ENCODE results near the gene LBHD2. TPM values are rescaled to one million over a fixed set of nuclear protein-coding genes. Genes with fewer than 3 reads are reported as not detected.

The LBHD2 gene
- total RNA-seq, 1 experiment from 2014 or later, result not detected

DNA sequence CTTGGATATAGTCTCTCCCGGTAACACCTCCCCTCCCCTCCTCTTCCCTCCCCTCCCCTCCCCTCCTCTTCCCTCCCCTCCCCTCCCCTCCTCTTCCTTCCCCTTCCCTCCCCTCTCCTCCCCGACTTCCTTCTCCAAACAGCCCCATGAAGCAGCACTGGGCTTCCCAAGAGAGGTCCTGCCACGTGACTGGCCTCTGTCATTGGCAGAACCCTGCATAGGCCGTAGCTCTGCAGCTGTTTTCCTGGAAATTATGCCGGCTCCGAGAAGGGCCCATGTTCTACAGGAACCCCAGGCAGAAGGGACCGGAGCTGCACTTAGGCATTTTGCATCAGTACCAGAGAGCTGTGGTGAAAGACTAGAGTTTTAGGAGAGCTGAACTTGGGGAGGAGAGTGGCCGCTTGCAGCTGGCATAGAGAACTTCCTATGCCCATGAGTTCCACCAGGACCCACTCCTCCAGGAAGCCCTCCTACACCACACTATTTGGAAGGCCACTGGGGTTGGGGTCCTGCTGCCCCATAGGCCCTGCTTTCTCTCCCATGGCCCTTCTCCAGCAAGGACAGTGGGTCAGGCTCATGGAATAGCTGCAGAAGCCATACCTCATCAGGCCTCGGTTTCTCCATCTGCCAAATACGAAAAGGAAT is 34.1 kb downstream of the LBHD2 start (continued):
- TF ChIP-seq, protein P1, sequence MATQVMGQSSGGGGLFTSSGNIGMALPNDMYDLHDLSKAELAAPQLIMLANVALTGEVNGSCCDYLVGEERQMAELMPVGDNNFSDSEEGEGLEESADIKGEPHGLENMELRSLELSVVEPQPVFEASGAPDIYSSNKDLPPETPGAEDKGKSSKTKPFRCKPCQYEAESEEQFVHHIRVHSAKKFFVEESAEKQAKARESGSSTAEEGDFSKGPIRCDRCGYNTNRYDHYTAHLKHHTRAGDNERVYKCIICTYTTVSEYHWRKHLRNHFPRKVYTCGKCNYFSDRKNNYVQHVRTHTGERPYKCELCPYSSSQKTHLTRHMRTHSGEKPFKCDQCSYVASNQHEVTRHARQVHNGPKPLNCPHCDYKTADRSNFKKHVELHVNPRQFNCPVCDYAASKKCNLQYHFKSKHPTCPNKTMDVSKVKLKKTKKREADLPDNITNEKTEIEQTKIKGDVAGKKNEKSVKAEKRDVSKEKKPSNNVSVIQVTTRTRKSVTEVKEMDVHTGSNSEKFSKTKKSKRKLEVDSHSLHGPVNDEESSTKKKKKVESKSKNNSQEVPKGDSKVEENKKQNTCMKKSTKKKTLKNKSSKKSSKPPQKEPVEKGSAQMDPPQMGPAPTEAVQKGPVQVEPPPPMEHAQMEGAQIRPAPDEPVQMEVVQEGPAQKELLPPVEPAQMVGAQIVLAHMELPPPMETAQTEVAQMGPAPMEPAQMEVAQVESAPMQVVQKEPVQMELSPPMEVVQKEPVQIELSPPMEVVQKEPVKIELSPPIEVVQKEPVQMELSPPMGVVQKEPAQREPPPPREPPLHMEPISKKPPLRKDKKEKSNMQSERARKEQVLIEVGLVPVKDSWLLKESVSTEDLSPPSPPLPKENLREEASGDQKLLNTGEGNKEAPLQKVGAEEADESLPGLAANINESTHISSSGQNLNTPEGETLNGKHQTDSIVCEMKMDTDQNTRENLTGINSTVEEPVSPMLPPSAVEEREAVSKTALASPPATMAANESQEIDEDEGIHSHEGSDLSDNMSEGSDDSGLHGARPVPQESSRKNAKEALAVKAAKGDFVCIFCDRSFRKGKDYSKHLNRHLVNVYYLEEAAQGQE (IDR thresholded peaks at IDR 0.05; ENCODE audit: low read depth), result no peak
- TF ChIP-seq SIN3A (IDR thresholded peaks at IDR 0.05; ENCODE audit: low read depth), result no peak
- TF ChIP-seq EZH2 (IDR thresholded peaks at IDR 0.05), result no peak

- Histone ChIP-seq H3K9ac (ENCODE audit: low read length) (no peak overlapping the region), H2AFZ (ENCODE audit: low read depth, low read length, poor library complexity, severe bottlenecking) (no peak overlapping the region), H3K27me3 (ENCODE audit: insufficient read depth, low read length) (no peaks in the 10 kb centered on the region), H3K9me3 (ENCODE audit: control insufficient read depth in 1 of 2, insufficient read depth in 1 of 2, low read depth in 1 of 2, low read length in 2 of 2) (no peaks in the 10 kb centered on the region), H3K4me1 (ENCODE audit: control insufficient read depth in 1 of 2, insufficient read depth in 2 of 2, low read length in 2 of 2) (peaks cover 20 to 40% of the 10 kb centered on the region in 2 experiments), H4K20me1 (ENCODE audit: insufficient read depth) (no peaks in the 10 kb centered on the region), H3K27ac (ENCODE audit: low read depth, low read length) (no peak overlapping the region), H3K79me2 (ENCODE audit: insufficient read depth, low read length) (no peaks in the 10 kb centered on the region), H3K4me2 (ENCODE audit: low read length) (no peak overlapping the region), H3K9me2 (ENCODE audit: insufficient read depth) (no peaks in the 10 kb centered on the region), H3K36me3 (ENCODE audit: control insufficient read depth in 1 of 2, insufficient read depth in 2 of 2, low read length in 2 of 2) (no peaks in the 10 kb centered on the region), H3K4me3 (replicated peaks in 1 of 2; ENCODE audit: low read depth in 1 of 2, low read length in 2 of 2) (no peak overlapping the region)
- ChIA-PET POLR2A (interaction anchor here (0.7 kb wide), 1 partner anchor 9 kb away, joined by 3 read pairs; no protein-coding TSS in a partner anchor), CTCF (interaction anchor here (1.5 kb wide), 1 partner anchor 13 kb away, joined by 5 read pairs; no protein-coding TSS in a partner anchor), RAD21 (ENCODE audit: low non-redundant PET in 1 of 2, low total read pairs in 2 of 2, uncharacterized antibody in 2 of 2, unreplicated experiment in 2 of 2) (no interaction called here)
- intact Hi-C loops (cut with micrococcal nuclease), result no loop called here
- no peak for DNase-seq (ENCODE audit: low read depth, low spot score)
- ATAC-seq, result no peak
- BruUV-seq (replicated peaks), result no TSS peak
- TF ChIP-seq EZH2phosphoT487 (IDR thresholded peaks at IDR 0.05; ENCODE audit: borderline replicate concordance), result no peak
- TF ChIP-seq ATF3 (IDR thresholded peaks at IDR 0.05), result no peak
- TF ChIP-seq FOSL1 (IDR thresholded peaks at IDR 0.05; ENCODE audit: low read depth), result no peak
- TF ChIP-seq POLR2AphosphoS5 (IDR thresholded peaks at IDR 0.05; ENCODE audit: low read depth, low read length), result no peak
- TF ChIP-seq, protein P2, sequence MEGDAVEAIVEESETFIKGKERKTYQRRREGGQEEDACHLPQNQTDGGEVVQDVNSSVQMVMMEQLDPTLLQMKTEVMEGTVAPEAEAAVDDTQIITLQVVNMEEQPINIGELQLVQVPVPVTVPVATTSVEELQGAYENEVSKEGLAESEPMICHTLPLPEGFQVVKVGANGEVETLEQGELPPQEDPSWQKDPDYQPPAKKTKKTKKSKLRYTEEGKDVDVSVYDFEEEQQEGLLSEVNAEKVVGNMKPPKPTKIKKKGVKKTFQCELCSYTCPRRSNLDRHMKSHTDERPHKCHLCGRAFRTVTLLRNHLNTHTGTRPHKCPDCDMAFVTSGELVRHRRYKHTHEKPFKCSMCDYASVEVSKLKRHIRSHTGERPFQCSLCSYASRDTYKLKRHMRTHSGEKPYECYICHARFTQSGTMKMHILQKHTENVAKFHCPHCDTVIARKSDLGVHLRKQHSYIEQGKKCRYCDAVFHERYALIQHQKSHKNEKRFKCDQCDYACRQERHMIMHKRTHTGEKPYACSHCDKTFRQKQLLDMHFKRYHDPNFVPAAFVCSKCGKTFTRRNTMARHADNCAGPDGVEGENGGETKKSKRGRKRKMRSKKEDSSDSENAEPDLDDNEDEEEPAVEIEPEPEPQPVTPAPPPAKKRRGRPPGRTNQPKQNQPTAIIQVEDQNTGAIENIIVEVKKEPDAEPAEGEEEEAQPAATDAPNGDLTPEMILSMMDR (IDR thresholded peaks at IDR 0.05 in 2 of 3, conservative IDR thresholded peaks at IDR 0.05 in 1 of 3; ENCODE audit: borderline replicate concordance in 1 of 3, insufficient read depth in 1 of 3, low read depth in 2 of 3, low read length in 2 of 3), result no peak
- TF ChIP-seq, protein P1 (IDR thresholded peaks at IDR 0.05; ENCODE audit: low read depth), result no peak
- TF ChIP-seq MAX (IDR thresholded peaks at IDR 0.05), result no peak
These were observed 34.8 kb downstream of the LBHD2 start for GRCh38 chr14:103118663-103119404.
